VCaP (cell line): ENCODE results near the gene WFDC2.

Experiments used
- H3K27ac ChIP-seq: fragments of 450-650 bp; 2 replicates; pipeline ENCODE4 v1.5.1; 2017
- TF ChIP-seq, protein P1 (sequence below): fragments of 450-650 bp; conservative IDR thresholded peaks from 2 replicates; pipeline ENCODE4 v1.5.1; 2017; ENCODE audit warnings: mild to moderate bottlenecking, moderate library complexity

Gene WFDC2

DNA sequence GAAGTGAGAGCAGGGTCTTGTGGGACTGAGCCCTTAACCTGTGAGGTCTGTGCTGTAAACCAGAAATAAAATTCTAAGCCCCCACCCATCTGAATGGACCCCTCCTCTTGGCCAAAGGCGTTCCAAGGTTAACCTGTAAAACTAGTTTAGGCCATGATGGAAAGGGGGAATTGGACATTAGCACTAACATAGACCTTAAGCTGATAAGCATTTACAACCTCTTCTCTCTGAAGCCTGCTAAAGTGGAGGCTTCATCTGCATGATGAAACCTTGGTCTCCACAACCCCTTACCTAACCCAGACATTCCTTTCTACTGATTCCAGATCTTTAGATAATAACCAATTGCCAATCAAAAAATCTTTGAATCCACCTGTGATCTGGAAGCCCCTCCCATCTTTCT is 27.8 kb upstream of the WFDC2 start:
- TF ChIP-seq, protein P1, sequence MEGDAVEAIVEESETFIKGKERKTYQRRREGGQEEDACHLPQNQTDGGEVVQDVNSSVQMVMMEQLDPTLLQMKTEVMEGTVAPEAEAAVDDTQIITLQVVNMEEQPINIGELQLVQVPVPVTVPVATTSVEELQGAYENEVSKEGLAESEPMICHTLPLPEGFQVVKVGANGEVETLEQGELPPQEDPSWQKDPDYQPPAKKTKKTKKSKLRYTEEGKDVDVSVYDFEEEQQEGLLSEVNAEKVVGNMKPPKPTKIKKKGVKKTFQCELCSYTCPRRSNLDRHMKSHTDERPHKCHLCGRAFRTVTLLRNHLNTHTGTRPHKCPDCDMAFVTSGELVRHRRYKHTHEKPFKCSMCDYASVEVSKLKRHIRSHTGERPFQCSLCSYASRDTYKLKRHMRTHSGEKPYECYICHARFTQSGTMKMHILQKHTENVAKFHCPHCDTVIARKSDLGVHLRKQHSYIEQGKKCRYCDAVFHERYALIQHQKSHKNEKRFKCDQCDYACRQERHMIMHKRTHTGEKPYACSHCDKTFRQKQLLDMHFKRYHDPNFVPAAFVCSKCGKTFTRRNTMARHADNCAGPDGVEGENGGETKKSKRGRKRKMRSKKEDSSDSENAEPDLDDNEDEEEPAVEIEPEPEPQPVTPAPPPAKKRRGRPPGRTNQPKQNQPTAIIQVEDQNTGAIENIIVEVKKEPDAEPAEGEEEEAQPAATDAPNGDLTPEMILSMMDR = no peak
- no peak overlapping the region for H3K27ac ChIP-seq

DNA sequence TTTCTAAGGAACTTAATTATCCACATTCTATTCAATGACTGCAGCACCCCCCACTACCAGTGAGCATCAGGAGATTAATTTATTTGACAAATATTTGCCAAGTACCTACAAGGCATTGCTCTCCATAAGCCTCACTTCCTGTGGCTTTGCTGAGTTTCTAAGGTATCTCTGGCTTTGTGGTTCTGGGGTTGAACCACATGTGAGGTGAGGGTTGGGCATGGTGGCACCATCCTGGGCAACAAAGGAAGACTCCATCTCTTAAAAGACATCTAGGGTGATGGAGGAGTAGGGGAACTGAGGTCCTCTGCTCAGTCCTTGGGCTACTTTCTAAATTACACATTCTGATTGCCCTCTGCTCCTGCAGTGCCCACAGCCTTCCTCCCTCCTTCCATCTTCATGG is 25.5 kb upstream of the WFDC2 start:
- no peak overlapping the region for H3K27ac ChIP-seq
- TF ChIP-seq, protein P1 = no peak

DNA sequence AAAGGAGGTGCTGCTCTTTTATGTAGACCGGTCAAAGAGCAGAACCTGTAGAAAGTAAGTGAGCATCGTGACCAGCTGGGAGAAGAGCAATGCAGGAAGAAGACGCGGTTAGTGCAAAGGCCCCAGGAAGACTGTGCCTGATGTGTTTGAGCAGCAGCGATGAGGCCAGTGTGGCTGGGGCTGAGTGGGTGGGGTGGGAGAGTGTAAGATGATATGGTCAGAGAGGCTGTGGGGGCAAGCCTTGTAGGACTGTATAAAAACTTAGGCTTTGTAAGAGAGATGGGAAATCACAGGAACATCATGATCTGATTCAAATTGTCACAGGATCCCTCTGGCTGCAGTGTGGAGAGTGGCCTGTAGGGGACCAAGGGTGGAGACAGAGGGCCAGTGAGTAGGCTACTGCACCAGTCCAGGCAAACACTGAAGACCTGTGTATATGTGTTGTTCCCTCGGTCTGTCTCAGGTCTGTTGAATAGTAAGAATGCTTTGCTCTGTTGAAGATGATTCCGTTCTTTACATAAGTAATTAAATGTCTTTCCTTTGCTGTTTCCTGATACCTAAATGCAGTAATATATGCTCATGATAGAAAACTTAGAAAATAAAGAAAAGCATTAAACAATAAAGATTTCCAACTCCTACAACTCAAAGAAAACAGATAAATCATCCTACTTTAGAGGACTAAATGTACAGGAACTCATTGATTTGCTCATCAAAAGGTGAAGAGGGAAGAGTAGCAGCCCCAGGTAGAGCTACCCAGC is 23.6 kb upstream of the WFDC2 start:
- H3K27ac ChIP-seq = no peak overlapping the region
- TF ChIP-seq, protein P1 = peak; percentile 7; the same call in 1 of the 2 replicates

DNA sequence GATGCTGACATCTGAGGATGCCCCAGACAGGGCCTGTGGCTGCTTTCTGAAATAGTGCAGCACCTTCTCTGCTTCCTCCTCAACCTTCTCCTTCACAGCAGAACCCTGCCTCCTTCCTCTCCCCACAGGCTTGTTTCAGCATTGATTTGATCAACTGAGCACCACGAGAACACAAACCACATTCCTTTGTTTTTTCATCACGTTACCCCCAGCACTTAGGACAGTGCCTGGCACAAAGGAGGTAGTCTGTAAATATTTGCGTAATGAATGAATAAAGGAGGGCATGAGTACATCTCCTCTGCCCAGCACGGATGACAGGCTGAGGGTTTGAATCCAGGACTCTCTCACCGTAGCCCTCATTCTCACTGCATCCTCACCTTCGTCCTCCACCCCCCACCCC is 21.3 kb upstream of the WFDC2 start:
- TF ChIP-seq, protein P1 = no peak
- no peak overlapping the region for H3K27ac ChIP-seq

DNA sequence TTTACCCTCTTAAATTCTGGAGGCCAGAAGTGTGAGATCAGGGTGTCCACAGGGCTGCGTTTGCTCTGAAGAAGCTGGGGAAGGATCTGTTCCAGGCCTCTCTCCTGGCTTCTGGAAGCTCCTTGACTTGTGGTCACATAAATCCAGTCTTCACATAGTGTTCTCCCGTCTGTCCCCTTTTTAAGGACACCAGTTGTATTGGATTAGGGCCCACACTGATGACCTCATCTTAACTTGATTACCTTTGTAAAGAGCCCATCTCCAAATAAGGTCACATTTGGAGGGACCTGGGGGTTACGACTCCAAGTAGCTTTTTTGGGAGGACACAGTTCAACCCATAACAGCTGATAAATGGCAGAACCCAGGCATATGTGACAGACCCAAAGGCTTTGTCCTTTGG is 20.0 kb upstream of the WFDC2 start:
- TF ChIP-seq, protein P1 = no peak
- H3K27ac ChIP-seq = no peak overlapping the region

DNA sequence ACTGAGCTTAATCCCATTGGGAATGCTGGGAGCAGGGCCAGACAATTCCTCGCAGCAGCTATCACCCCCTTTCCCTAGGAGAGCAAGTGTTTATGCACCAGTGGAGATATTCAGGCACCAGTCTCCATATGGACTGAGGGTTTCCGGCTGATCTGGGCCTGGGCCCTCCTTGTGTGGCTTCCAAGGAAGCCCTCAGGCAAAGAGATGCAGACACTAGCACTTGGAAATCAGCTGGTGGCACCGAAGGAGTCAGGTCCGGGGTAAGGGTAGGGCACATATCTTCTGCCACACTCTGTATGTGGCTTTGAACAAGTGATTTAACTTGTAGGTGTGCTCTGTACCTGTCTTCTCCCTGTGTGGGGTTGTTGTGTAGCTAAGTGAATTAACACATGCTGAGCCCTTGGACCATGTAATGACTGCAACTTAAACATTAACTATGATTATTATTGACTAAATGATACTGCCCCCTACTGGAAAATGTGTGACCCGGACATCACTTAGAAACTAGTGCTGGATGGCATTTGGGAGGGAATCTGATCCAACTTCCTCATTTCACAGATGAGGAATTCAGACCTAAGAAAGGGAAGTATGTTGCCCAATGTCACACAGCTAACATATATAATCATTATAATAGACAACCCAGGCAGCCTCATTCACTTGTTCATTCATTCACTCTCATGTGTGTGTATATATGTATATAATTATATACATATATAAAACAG is 19.3 kb upstream of the WFDC2 start:
- H3K27ac ChIP-seq = no peak overlapping the region
- TF ChIP-seq, protein P1 = peak; percentile 59; the same call in 1 of the 2 replicates

DNA sequence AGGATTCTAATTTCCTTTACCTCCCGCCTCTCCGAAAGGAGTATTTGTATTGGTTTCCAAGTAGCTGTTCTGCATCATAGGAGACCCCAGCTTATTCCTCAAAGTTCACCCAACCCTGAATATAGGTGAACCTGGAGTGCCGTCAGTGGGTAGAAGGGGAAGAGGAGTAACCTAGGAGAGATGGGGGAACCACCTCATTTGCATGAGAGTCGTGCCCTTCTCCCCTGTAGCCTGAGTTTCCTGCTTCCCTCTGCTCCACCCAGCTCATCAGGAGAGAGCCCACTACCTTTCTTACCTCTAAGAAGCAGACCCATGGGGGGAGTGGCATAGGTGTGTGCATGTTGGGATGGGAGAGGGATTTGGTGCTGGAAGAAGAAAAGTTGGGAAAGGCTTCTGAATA is 17.3 kb upstream of the WFDC2 start:
- H3K27ac ChIP-seq = no peak overlapping the region
- TF ChIP-seq, protein P1 = no peak
